GM10266 (cell line): ENCODE results near the gene ZNF554.

Experiments used
- DNase-seq: peaks from one replicate; pipeline ENCODE4 v3.0.0; 2012; ENCODE audit errors: extremely low spot score
- CTCF ChIP-seq: IDR thresholded peaks from 2 replicates; pipeline ENCODE4 v1.5.1; 2012; ENCODE audit warnings: mild to moderate bottlenecking, low read depth; ENCODE audit not compliant: control insufficient read depth, insufficient read depth; ENCODE audit errors: missing control alignments

ZNF554 gene

GRCh38 chr19:2841855-2842574 is 22.3 kb downstream of the ZNF554 start:
- TF ChIP-seq CTCF, result no peak
- DNase-seq, result no peak

- TF ChIP-seq CTCF, result no peak
- DNase-seq, result no peak
Observed at GRCh38 chr19:2845107-2845506, 25.4 kb downstream of the ZNF554 start.

GRCh38 chr19:2846180-2846894 is 26.7 kb downstream of the ZNF554 start:
- TF ChIP-seq CTCF, result no peak
- no peak for DNase-seq

GRCh38 chr19:2847507-2847906 is 27.8 kb downstream of the ZNF554 start:
- TF ChIP-seq CTCF, result no peak
- DNase-seq, result no peak

GRCh38 chr19:2848616-2849015 is 28.9 kb downstream of the ZNF554 start:
- no peak for TF ChIP-seq CTCF
- no peak for DNase-seq

GRCh38 chr19:2850256-2850925 is 30.7 kb downstream of the ZNF554 start:
- no peak for TF ChIP-seq CTCF
- no peak for DNase-seq
